Pancreas (tissue), 10 donors: ENCODE measurements around the gene UNC13A. TPM values are rescaled to one million over a fixed set of nuclear protein-coding genes. Genes with fewer than 3 reads are reported as not detected.
A peak's percentile ranks its signal among the peaks of the same experiment; 100 is the strongest.

Source experiments
- ATAC-seq, 4 donors: fragments of 200-7000 bp; cut with Tn5 transposase; one replicate each; pipeline versions ENCODE4 v1.8.0 to v1.9.1; 2020; ENCODE audit warnings: mild to moderate bottlenecking in 4 of 4, moderate library complexity in 4 of 4
- DNase-seq, 6 donors: peaks; one replicate each; pipeline ENCODE4 v3.0.0-alpha.2; 2020
- FAIRE-seq: peaks from 2 replicates; lab custom pipeline; 2012; peaks lifted over from hg19 to GRCh38; lab: Jason Lieb, UNC
- H3K27ac ChIP-seq, 4 donors: fragments of 200-600 bp; sonication (generic); 1 replicate in 3 of 4; 2 replicates in 1 of 4; pipeline versions ENCODE4 v1.5.0 to v1.8.0; 2020
- H3K27me3 ChIP-seq, 4 donors: fragments of 200-600 bp; one replicate each; pipeline ENCODE4 v1.8.0; 2021
- H3K36me3 ChIP-seq, 3 donors: fragments of 200-600 bp; sonication (generic) in 1 of 3; one replicate each; pipeline versions ENCODE4 v1.5.0 to v1.8.0; 2020 to 2021
- H3K4me1 ChIP-seq, 3 donors: fragments of 200-600 bp; one replicate each; pipeline ENCODE4 v1.8.0; 2021
- H3K4me3 ChIP-seq, 4 donors: fragments of 200-600 bp; sonication (generic) in 2 of 4; one replicate each; pipeline versions ENCODE4 v1.5.0 to v1.8.0; 2020 to 2021
- H3K9me3 ChIP-seq, 4 donors: fragments of 200-600 bp; one replicate each; pipeline ENCODE4 v1.8.0; 2021
- CTCF ChIP-seq, 4 donors: fragments of 200-600 bp; sonication (generic) in 3 of 4; IDR thresholded peaks; one replicate each; pipeline versions ENCODE4 v1.5.0 to v1.8.0; 2021; ENCODE audit warnings: antibody characterized with exemption in 4 of 4
- WGBS, 2 donors: extraction: QIAGEN DNeasy Blood & Tissue Kit; methylation state at CpG; one replicate each; pipeline ENCODE4 v1.1.7; 2013; 5-methylcytosine and 5-hydroxymethylcytosine counted together
- intact Hi-C, 3 donors: fragments of 100-400 bp; cut with DNase I; formaldehyde crosslinking; loops; one replicate each; pipeline versions ENCODE4 v1.11.1 to v1.14.2; 2022
- polyA plus RNA-seq, 2 donors: library from polyadenylated mRNA; stranded (reverse); fragments of 200-250 nt; gene quantifications; one replicate each; pipeline ENCODE4 v1.2.3, GENCODE V29; 2013
- total RNA-seq, 6 donors: library from RNA; stranded (reverse); fragmentation: NEBNext Ultra II Directional in 4 of 6; extraction: Animal tissue kit (Norgen Biotek cat#: 25700) in 4 of 6; gene quantifications; one replicate each; pipeline versions ENCODE4 v1.2.1 to v1.2.4, GENCODE V29; 2021 to 2023
- donor health status: healthy with polysubstance abuse.
- donor health status: DM: no; HTN: no; CAD: no; lungs with moderate emphysema.
- donor health status: DM: no; HTN: no; CAD: no.
- donor health status: control.
- donor health status: control.
- donor health status: Bipolar disorder and iron deficiency.
- donor health status: DM: yes; HTN: yes; CAD: no.
- donor health status: DM: no; HTN: no; CAD: no.
- donor health status: DM: no; HTN: no; CAD: no.
- donor health status: DM: yes; HTN: yes; CAD: no.

The UNC13A gene
- total and polyA plus RNA-seq, 8 donors, result 0.92 to 10.5 (median 2.2) TPM

GRCh38 chr19:17654993-17655392 lies 33.2 kb downstream of the UNC13A start:
- DNase-seq (peak in 1 of 6 donors; percentile 35), FAIRE-seq (no peak), ATAC-seq (no peak)
- no peak for TF ChIP-seq CTCF (IDR thresholded peaks at IDR 0.05)
- intact Hi-C loops, result no loop called here
- Histone ChIP-seq H3K9me3 (no peaks in the 10 kb centered on the region), H3K27ac (no peak overlapping the region), H3K4me1 (no peaks in the 10 kb centered on the region), H3K36me3 (no peaks in the 10 kb centered on the region), H3K4me3 (no peak overlapping the region), H3K27me3 (no peaks in the 10 kb centered on the region)
- 68 to 74% methylated on average over 9 of the region's 9 CpGs for whole genome bisulfite sequencing, 2 donors

GRCh38 chr19:17652627-17653026 lies 35.5 kb downstream of the UNC13A start:
- ATAC-seq, result no peak
- intact Hi-C loops, result no loop called here
- Histone ChIP-seq H3K4me1 (no peaks in the 10 kb centered on the region), H3K4me3 (no peak overlapping the region), H3K27me3 (no peaks in the 10 kb centered on the region), H3K27ac (no peak overlapping the region), H3K36me3 (no peaks in the 10 kb centered on the region), H3K9me3 (no peaks in the 10 kb centered on the region)
- WGBS, 2 donors, result 75 to 90% methylated on average over 4 of the region's 4 CpGs
- no peak for TF ChIP-seq CTCF (IDR thresholded peaks at IDR 0.05)
- no peak for FAIRE-seq
- peak in 1 of 6 donors; percentile 18 for DNase-seq

- no peaks in the 10 kb centered on the region for H3K4me1 ChIP-seq
- no peaks in the 10 kb centered on the region for H3K27me3 ChIP-seq
- TF ChIP-seq CTCF (IDR thresholded peaks at IDR 0.05), result no peak
- DNase-seq, result peak in 1 of 6 donors; percentile 39
- 55 to 60% methylated on average over 12 of the region's 12 CpGs for WGBS, 2 donors
- intact Hi-C loops, result no loop called here
- no peaks in the 10 kb centered on the region for H3K36me3 ChIP-seq
- no peak overlapping the region for H3K4me3 ChIP-seq
- FAIRE-seq, result no peak
- H3K27ac ChIP-seq, result no peak overlapping the region
- ATAC-seq, result no peak
- no peaks in the 10 kb centered on the region for H3K9me3 ChIP-seq
Observed at GRCh38 chr19:17648786-17649185, 39.4 kb downstream of the UNC13A start.

GRCh38 chr19:17648097-17648660 lies 40.0 kb downstream of the UNC13A start:
- WGBS, 2 donors, result 63 to 69% methylated on average over 31 to 32 of the region's 32 CpGs
- DNase-seq, result peak in 1 of 6 donors; percentile 65
- intact Hi-C loops, result no loop called here

More at GRCh38 chr19:17648097-17648660, 40.0 kb downstream of the UNC13A start:
- TF ChIP-seq CTCF (IDR thresholded peaks at IDR 0.05), result no peak
- no peak overlapping the region for H3K27ac ChIP-seq
- FAIRE-seq (no peak), ATAC-seq (no peak)
- no peaks in the 10 kb centered on the region for H3K27me3 ChIP-seq
- H3K9me3 ChIP-seq, result no peaks in the 10 kb centered on the region
- no peaks in the 10 kb centered on the region for H3K4me1 ChIP-seq
- H3K4me3 ChIP-seq, result no peak overlapping the region
- H3K36me3 ChIP-seq, result no peaks in the 10 kb centered on the region
